HepG2 (cell line): ENCODE results near the gene MGAT2. TPM values are rescaled to one million over a fixed set of nuclear protein-coding genes. Genes with fewer than 3 reads are reported as not detected.

Source experiments
- FOXO1 ChIP-seq: sonication (generic); formaldehyde crosslinking; IDR thresholded peaks from 2 replicates; pipeline ENCODE4 v1.4.0; 2020; ENCODE audit warnings: missing genetic modification reagents
- KDM2A ChIP-seq: sonication (generic); formaldehyde crosslinking; IDR thresholded peaks from 2 replicates; pipeline ENCODE4 v1.4.0; 2020; ENCODE audit warnings: low read depth, missing genetic modification reagents, borderline replicate concordance
- SOX13 ChIP-seq, 3 experiments: fragments of 450-650 bp in 1 of 3; sonication (generic) in 1 of 3; formaldehyde crosslinking in 1 of 3; IDR thresholded peaks in 2 of 3; conservative IDR thresholded peaks in 1 of 3; 2 replicates each; pipeline versions ENCODE4 v1.5.0 to v1.6.1; 2016 to 2020; ENCODE audit warnings: antibody characterized with exemption in 1 of 3, mild to moderate bottlenecking in 1 of 3, missing compliant biosample characterization in 1 of 3, missing genetic modification reagents in 1 of 3, moderate library complexity in 1 of 3
- ZNF569 ChIP-seq: sonication (generic); formaldehyde crosslinking; IDR thresholded peaks from 2 replicates; pipeline ENCODE4 v1.5.0; 2020; ENCODE audit warnings: mild to moderate bottlenecking, missing genetic modification reagents, moderate library complexity, borderline replicate concordance
- ZNF615 ChIP-seq: sonication (generic); formaldehyde crosslinking; IDR thresholded peaks from 2 replicates; pipeline ENCODE4 v1.5.0; 2020; ENCODE audit warnings: mild to moderate bottlenecking, missing genetic modification reagents, borderline replicate concordance
- ZNF749 ChIP-seq: sonication (generic); formaldehyde crosslinking; IDR thresholded peaks from 2 replicates; pipeline ENCODE4 v1.8.0; 2022; ENCODE audit warnings: mild to moderate bottlenecking, missing genetic modification reagents, moderate library complexity, borderline replicate concordance
- polyA plus RNA-seq, 8 experiments: library from polyadenylated mRNA; depleted of rRNA in 3 of 8; stranded (reverse) in 7 of 8; unstranded in 1 of 8; fragments of >200 nt; fragmentation: Illumina TruSeq in 4 of 8; extraction: Trizol in 4 of 8; gene quantifications; 2 replicates each; pipeline versions ENCODE4 v1.2.1 to v1.2.3, GENCODE V29; 2011 to 2016; ENCODE audit warnings: low read depth in 4 of 8, missing spikeins in 1 of 8, mixed read lengths in 1 of 8; ENCODE audit not compliant: insufficient read depth in 1 of 8
- total RNA-seq, 5 experiments: library from RNA; depleted of rRNA; stranded (reverse); fragments of >200 nt; fragmentation: Illumina TruSeq; extraction: Trizol; gene quantifications; 2 replicates each; pipeline ENCODE4 v1.2.3, GENCODE V29; 2016; ENCODE audit warnings: low read depth in 1 of 5
- TF ChIP-seq, protein P1 (sequence below): sonication (generic); formaldehyde crosslinking; IDR thresholded peaks from 2 replicates; pipeline ENCODE4 v1.4.0; 2020; ENCODE audit warnings: mild to moderate bottlenecking, missing genetic modification reagents
- TF ChIP-seq, protein P2 (sequence below), 2 experiments: IDR thresholded peaks; 2 replicates each; pipeline ENCODE4 v1.6.1; 2011 to 2012; ENCODE audit warnings: low read length in 2 of 2, borderline replicate concordance in 1 of 2, low read depth in 1 of 2, mild to moderate bottlenecking in 1 of 2, moderate library complexity in 1 of 2
- TF ChIP-seq, protein P3 (sequence below): sonication (generic); formaldehyde crosslinking; IDR thresholded peaks from 2 replicates; pipeline ENCODE4 v1.9.0; 2021; ENCODE audit warnings: missing genetic modification reagents, borderline replicate concordance
- TF ChIP-seq, protein P4 (sequence below): sonication (generic); formaldehyde crosslinking; IDR thresholded peaks from 2 replicates; pipeline ENCODE4 v1.9.0; 2021; ENCODE audit warnings: missing genetic modification reagents, borderline replicate concordance

MGAT2 gene
- total and polyA plus RNA-seq, 2 of the 13 experiments (the other 11 are each of a cell fraction or from before 2014, with no cell fraction given), result 12.9 to 51.9 TPM

DNA sequence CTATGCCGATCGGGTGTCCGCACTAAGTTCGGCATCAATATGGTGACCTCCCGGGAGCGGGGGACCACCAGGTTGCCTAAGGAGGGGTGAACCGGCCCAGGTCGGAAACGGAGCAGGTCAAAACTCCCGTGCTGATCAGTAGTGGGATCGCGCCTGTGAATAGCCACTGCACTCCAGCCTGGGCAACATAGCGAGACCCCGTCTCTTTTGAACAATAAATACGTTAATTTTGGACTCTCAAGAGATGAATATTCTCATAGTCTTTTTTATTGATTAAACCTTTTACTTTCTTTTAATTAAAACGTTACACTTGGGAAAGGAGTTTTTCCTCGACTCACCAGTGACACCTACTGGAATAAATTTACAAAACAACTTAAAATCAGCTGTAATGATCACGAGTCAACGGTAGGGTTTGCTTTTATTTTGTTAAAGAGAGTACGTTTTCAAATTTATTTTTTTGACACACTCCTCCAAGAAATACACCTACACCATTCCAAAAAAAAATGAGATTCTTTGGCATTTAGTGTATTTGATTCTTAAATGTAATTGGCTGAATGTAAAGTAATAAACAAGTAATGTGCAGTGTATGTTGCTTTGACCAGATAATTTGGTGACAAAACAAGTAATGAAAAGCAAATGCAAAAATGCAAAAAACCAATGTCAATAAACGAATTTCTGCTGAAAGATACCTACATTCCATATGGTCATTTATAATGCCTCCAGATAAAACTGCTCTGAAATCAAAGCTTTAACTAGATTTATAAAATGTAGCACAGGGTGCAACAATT lies 33.7 kb upstream of the MGAT2 start (continued):
- TF ChIP-seq, protein P1, sequence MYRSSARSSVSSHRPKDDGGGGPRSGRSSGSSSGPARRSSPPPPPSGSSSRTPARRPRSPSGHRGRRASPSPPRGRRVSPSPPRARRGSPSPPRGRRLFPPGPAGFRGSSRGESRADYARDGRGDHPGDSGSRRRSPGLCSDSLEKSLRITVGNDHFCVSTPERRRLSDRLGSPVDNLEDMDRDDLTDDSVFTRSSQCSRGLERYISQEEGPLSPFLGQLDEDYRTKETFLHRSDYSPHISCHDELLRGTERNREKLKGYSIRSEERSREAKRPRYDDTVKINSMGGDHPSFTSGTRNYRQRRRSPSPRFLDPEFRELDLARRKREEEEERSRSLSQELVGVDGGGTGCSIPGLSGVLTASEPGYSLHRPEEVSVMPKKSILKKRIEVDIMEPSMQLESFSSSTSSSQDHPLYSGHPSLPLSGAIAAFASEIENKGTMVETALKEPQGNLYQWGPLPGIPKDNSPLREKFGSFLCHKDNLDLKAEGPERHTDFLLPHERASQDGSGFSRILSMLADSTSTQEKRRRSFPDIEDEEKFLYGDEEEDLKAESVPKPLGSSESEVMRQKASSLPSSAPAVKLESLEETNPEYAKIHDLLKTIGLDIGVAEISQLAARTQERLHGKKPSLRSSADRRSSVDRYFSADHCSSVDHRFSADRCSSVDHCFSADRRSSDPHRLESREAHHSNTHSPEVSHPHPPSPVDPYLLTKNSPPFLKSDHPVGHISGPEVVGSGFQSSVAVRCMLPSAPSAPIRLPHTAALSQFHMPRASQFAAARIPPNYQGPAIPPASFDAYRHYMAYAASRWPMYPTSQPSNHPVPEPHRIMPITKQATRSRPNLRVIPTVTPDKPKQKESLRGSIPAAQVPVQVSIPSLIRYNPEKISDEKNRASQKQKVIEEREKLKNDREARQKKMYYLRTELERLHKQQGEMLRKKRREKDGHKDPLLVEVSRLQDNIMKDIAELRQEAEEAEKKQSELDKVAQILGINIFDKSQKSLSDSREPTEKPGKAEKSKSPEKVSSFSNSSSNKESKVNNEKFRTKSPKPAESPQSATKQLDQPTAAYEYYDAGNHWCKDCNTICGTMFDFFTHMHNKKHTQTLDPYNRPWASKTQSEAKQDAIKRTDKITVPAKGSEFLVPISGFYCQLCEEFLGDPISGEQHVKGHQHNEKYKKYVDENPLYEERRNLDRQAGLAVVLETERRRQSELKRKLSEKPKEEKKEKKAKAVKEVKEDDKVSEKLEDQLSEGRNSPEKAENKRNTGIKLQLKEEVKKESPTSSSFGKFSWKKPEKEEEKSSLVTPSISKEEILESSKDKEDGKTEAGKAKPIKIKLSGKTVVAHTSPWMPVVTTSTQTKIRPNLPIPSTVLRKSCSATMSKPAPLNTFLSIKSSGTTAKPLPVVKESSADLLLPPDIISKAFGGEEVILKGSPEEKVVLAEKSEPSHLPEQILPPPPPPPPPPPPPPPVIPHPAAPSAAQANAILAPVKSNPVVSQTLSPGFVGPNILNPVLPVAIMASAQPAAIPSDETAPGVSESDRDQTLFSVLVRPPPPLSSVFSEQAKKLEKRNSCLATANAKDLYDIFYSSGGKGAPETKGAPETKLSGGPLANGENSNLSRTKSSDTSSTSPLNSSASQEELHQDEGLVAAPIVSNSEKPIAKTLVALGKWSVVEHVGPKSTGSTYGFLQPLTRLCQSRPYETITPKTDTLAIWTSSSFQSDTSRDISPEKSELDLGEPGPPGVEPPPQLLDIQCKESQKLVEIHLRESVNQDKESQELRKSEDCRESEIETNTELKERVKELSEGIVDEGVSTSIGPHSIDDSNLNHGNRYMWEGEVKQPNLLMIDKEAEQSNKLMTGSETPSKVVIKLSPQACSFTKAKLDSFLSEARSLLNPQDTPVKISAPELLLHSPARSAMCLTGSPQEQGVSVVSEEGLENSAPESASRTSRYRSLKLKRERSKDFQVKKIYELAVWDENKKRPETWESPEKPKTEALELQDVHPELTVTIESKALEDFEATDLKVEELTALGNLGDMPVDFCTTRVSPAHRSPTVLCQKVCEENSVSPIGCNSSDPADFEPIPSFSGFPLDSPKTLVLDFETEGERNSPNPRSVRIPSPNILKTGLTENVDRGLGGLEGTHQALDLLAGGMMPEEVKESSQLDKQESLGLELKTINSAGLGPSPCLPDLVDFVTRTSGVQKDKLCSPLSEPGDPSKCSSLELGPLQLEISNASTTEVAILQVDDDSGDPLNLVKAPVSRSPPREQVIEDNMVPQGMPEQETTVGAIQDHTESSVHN, result no peak
- TF ChIP-seq ZNF615 (CRISPR knock-in tag) (no peak), ZNF569 (CRISPR knock-in tag) (0 out of 2 replicates have a peak, but pooled peaks have one; percentile 33), ZNF749 (no peak), SOX13 (IDR thresholded peaks at IDR 0.05) (no peak), SOX13 (CRISPR knock-in tag; conservative IDR thresholded peaks at IDR 0.05 in 1 of 2, IDR thresholded peaks at IDR 0.05 in 1 of 2) (peak in 1 of 2 experiments; percentile 33; a peak in 1 of 4 replicates), KDM2A (CRISPR knock-in tag) (no peak), FOXO1 (no peak)
- TF ChIP-seq, protein P2, sequence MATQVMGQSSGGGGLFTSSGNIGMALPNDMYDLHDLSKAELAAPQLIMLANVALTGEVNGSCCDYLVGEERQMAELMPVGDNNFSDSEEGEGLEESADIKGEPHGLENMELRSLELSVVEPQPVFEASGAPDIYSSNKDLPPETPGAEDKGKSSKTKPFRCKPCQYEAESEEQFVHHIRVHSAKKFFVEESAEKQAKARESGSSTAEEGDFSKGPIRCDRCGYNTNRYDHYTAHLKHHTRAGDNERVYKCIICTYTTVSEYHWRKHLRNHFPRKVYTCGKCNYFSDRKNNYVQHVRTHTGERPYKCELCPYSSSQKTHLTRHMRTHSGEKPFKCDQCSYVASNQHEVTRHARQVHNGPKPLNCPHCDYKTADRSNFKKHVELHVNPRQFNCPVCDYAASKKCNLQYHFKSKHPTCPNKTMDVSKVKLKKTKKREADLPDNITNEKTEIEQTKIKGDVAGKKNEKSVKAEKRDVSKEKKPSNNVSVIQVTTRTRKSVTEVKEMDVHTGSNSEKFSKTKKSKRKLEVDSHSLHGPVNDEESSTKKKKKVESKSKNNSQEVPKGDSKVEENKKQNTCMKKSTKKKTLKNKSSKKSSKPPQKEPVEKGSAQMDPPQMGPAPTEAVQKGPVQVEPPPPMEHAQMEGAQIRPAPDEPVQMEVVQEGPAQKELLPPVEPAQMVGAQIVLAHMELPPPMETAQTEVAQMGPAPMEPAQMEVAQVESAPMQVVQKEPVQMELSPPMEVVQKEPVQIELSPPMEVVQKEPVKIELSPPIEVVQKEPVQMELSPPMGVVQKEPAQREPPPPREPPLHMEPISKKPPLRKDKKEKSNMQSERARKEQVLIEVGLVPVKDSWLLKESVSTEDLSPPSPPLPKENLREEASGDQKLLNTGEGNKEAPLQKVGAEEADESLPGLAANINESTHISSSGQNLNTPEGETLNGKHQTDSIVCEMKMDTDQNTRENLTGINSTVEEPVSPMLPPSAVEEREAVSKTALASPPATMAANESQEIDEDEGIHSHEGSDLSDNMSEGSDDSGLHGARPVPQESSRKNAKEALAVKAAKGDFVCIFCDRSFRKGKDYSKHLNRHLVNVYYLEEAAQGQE (IDR thresholded peaks at IDR 0.05; ENCODE audit: borderline replicate concordance in 1 of 2, low read depth in 1 of 2, low read length in 2 of 2), result no peak
- TF ChIP-seq, protein P3, sequence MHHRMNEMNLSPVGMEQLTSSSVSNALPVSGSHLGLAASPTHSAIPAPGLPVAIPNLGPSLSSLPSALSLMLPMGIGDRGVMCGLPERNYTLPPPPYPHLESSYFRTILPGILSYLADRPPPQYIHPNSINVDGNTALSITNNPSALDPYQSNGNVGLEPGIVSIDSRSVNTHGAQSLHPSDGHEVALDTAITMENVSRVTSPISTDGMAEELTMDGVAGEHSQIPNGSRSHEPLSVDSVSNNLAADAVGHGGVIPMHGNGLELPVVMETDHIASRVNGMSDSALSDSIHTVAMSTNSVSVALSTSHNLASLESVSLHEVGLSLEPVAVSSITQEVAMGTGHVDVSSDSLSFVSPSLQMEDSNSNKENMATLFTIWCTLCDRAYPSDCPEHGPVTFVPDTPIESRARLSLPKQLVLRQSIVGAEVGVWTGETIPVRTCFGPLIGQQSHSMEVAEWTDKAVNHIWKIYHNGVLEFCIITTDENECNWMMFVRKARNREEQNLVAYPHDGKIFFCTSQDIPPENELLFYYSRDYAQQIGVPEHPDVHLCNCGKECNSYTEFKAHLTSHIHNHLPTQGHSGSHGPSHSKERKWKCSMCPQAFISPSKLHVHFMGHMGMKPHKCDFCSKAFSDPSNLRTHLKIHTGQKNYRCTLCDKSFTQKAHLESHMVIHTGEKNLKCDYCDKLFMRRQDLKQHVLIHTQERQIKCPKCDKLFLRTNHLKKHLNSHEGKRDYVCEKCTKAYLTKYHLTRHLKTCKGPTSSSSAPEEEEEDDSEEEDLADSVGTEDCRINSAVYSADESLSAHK, result no peak
- TF ChIP-seq, protein P4, sequence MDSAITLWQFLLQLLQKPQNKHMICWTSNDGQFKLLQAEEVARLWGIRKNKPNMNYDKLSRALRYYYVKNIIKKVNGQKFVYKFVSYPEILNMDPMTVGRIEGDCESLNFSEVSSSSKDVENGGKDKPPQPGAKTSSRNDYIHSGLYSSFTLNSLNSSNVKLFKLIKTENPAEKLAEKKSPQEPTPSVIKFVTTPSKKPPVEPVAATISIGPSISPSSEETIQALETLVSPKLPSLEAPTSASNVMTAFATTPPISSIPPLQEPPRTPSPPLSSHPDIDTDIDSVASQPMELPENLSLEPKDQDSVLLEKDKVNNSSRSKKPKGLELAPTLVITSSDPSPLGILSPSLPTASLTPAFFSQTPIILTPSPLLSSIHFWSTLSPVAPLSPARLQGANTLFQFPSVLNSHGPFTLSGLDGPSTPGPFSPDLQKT (CRISPR knock-in tag), result no peak
